PC-9 (cell line): Measurements from ENCODE around the gene ZNF317.

ENCODE experiments used
- EZH2 ChIP-seq: fragments of 200-600 bp; sonication (generic); IDR thresholded peaks from 2 replicates; pipeline ENCODE4 v1.8.0; 2017; ENCODE audit warnings: antibody characterized with exemption, low read depth
- TF ChIP-seq, protein P1 (sequence below): fragments of 200-600 bp; sonication (generic); conservative IDR thresholded peaks from 2 replicates; pipeline ENCODE4 v1.6.1; 2017; ENCODE audit warnings: mixed run types, antibody characterized with exemption, mild to moderate bottlenecking, moderate library complexity

DNA sequence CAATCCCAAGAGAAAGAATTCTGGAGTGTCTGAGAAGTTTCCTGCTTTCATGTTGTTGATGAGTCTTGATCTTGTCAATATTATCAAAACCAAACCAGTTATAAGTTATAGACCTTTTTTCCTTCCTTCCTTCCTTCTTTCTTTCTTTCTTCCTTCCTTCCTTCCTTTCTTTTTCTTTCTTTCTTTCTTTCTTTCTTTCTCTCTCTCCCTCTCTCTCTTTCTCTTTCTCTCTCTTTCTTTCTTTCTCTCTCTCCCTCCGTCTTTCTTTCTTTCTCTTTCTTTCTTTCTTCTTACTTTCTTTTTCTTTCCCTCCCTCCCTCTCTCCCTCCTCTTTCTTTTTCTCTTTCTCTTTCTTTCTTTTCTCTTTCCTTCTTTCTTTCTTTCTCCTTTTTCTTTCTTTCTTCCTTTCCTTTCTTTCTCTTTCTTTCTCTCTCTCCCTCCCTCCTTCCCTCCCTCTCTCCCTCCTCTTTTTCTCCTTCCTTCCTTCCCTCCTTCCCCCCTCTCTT lies 13.2 kb upstream of the ZNF317 start, which contains the start of gene OR7G3:
- TF ChIP-seq, protein P1, sequence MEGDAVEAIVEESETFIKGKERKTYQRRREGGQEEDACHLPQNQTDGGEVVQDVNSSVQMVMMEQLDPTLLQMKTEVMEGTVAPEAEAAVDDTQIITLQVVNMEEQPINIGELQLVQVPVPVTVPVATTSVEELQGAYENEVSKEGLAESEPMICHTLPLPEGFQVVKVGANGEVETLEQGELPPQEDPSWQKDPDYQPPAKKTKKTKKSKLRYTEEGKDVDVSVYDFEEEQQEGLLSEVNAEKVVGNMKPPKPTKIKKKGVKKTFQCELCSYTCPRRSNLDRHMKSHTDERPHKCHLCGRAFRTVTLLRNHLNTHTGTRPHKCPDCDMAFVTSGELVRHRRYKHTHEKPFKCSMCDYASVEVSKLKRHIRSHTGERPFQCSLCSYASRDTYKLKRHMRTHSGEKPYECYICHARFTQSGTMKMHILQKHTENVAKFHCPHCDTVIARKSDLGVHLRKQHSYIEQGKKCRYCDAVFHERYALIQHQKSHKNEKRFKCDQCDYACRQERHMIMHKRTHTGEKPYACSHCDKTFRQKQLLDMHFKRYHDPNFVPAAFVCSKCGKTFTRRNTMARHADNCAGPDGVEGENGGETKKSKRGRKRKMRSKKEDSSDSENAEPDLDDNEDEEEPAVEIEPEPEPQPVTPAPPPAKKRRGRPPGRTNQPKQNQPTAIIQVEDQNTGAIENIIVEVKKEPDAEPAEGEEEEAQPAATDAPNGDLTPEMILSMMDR, result no peak
- TF ChIP-seq EZH2, result no peak
